ENCODE results near the gene STMN3. TPM values are rescaled to one million over a fixed set of nuclear protein-coding genes. Genes with fewer than 3 reads are reported as not detected.

STMN3 gene
- total RNA-seq, 1 experiment from 2014 or later, result 65.6 TPM

- H3K9me3 Mint-ChIP-seq, result no peaks in the 10 kb centered on the region
- DNase-seq (ENCODE audit: low spot score) (no peak), ATAC-seq (no peak)
- H3K27me3 Mint-ChIP-seq (ENCODE audit: low read depth), result no peaks in the 10 kb centered on the region
- ChIA-PET POLR2A (interaction anchor here (0.7 to 1.1 kb wide), 2 partner anchors 44 to 419 kb away, joined by 3 to 4 read pairs; no protein-coding TSS in a partner anchor), CTCF (interaction anchor here (1.6 kb wide), 1 partner anchor 42 kb away, joined by 6 read pairs; no protein-coding TSS in a partner anchor)
- no peak overlapping the region for H3K4me3 Mint-ChIP-seq
- no peaks in the 10 kb centered on the region for H3K4me1 Mint-ChIP-seq
- TF ChIP-seq ETV6 (CRISPR knock-in tag; IDR thresholded peaks at IDR 0.05) (no peak), ZNF317 (CRISPR knock-in tag; IDR thresholded peaks at IDR 0.05; ENCODE audit: borderline replicate concordance, low read depth) (no peak), GABPB1 (CRISPR knock-in tag; IDR thresholded peaks at IDR 0.05) (no peak), CBFB (CRISPR knock-in tag; IDR thresholded peaks at IDR 0.05; ENCODE audit: low read depth) (no peak)
- H3K27ac Mint-ChIP-seq, result no peak overlapping the region; the same call in 1 of the 2 replicates
- peaks cover 16% of the 10 kb centered on the region for H3K36me3 Mint-ChIP-seq
These were observed 53.7 kb downstream of the STMN3 start for GRCh38 chr20:63599396-63600050.

- no peak overlapping the region; the same call in none of the 2 replicates for H3K27ac Mint-ChIP-seq
- ATAC-seq (no peak), DNase-seq (ENCODE audit: low spot score) (no peak)
- H3K9me3 Mint-ChIP-seq, result no peaks in the 10 kb centered on the region
- TF ChIP-seq NFE2L1 (CRISPR knock-in tag; IDR thresholded peaks at IDR 0.05) (no peak), ATF1 (CRISPR knock-in tag; IDR thresholded peaks at IDR 0.05) (no peak), MLX (CRISPR knock-in tag; IDR thresholded peaks at IDR 0.05) (no peak), IRF1 (CRISPR knock-in tag; IDR thresholded peaks at IDR 0.05) (no peak), ZNF121 (CRISPR knock-in tag; IDR thresholded peaks at IDR 0.05) (no peak), ZNF532 (CRISPR knock-in tag; IDR thresholded peaks at IDR 0.05; ENCODE audit: borderline replicate concordance) (no peak), PREB (CRISPR knock-in tag; IDR thresholded peaks at IDR 0.05; ENCODE audit: borderline replicate concordance) (no peak), ZNF671 (CRISPR knock-in tag; IDR thresholded peaks at IDR 0.05) (no peak), FOXP1 (CRISPR knock-in tag; IDR thresholded peaks at IDR 0.05; ENCODE audit: borderline replicate concordance) (no peak), ZNF425 (CRISPR knock-in tag; conservative IDR thresholded peaks at IDR 0.05) (no peak), NFYB (CRISPR knock-in tag; conservative IDR thresholded peaks at IDR 0.05; ENCODE audit: low read depth) (no peak), ATF2 (CRISPR knock-in tag; IDR thresholded peaks at IDR 0.05; ENCODE audit: borderline replicate concordance, low read depth) (no peak), CDX4 (CRISPR knock-in tag; IDR thresholded peaks at IDR 0.05; ENCODE audit: borderline replicate concordance) (no peak), ZNF396 (CRISPR knock-in tag; IDR thresholded peaks at IDR 0.05; ENCODE audit: borderline replicate concordance) (no peak), TCF7 (CRISPR knock-in tag; IDR thresholded peaks at IDR 0.05; ENCODE audit: low read depth) (no peak), JUN (CRISPR knock-in tag; IDR thresholded peaks at IDR 0.05) (no peak)
- peaks cover 16% of the 10 kb centered on the region for H3K36me3 Mint-ChIP-seq
- ChIA-PET CTCF (interaction anchor here (1.3 to 1.6 kb wide), 2 partner anchors 43 to 61 kb away, joined by 3 to 6 read pairs; no protein-coding TSS in a partner anchor), POLR2A (interaction anchor here (1.1 kb wide), 1 partner anchor 43 kb away, joined by 3 read pairs; no protein-coding TSS in a partner anchor)
- H3K27me3 Mint-ChIP-seq (ENCODE audit: low read depth), result no peaks in the 10 kb centered on the region
- no peaks in the 10 kb centered on the region for H3K4me1 Mint-ChIP-seq
- no peak overlapping the region for H3K4me3 Mint-ChIP-seq
These were observed 54.5 kb downstream of the STMN3 start for GRCh38 chr20:63598479-63599395.

All from WTC11 (cell line).